Activated T-cell treated with anti-CD3 and anti-CD28 coated beads, Interleukin-2, amount 50 U/mL, for 72 hours (primary cell): ENCODE data around the gene AQP9. TPM values are rescaled to one million over a fixed set of nuclear protein-coding genes. Genes with fewer than 3 reads are reported as not detected.

Experiments used
- ATAC-seq, 2 donors: fragments of 150-1000 bp; cut with Tn5 transposase; replicated peaks in 1 of 2; 2 replicates each; pipeline ENCODE4 v1.10.0; 2021; ENCODE audit warnings: moderate library complexity in 2 of 2, mild to moderate bottlenecking in 1 of 2
- DNase-seq, 2 donors: peaks; one replicate each; pipeline ENCODE4 v3.0.0; 2021 to 2022; ENCODE audit warnings: mixed read lengths in 1 of 2
- H3K27ac Mint-ChIP-seq: one replicate; pipeline ENCODE4 v1.8.0; 2022; ENCODE audit warnings: mild to moderate bottlenecking, moderate library complexity, mixed read lengths
- H3K27me3 Mint-ChIP-seq: one replicate; pipeline ENCODE4 v1.8.0; 2022; ENCODE audit warnings: low read depth, mixed read lengths
- H3K36me3 Mint-ChIP-seq, 2 donors: one replicate each; pipeline ENCODE4 v1.8.0; 2022; ENCODE audit warnings: mixed read lengths in 2 of 2, mild to moderate bottlenecking in 1 of 2; ENCODE audit not compliant: insufficient read depth in 2 of 2
- H3K4me1 Mint-ChIP-seq: one replicate; pipeline ENCODE4 v1.8.0; 2022; ENCODE audit warnings: low read depth, mixed read lengths
- H3K4me3 Mint-ChIP-seq, 2 donors: one replicate each; pipeline ENCODE4 v1.8.0; 2022; ENCODE audit warnings: mild to moderate bottlenecking in 2 of 2, mixed read lengths in 2 of 2, moderate library complexity in 2 of 2
- H3K9me3 Mint-ChIP-seq, 2 donors: one replicate each; pipeline ENCODE4 v1.8.0; 2022; ENCODE audit warnings: mixed read lengths in 2 of 2
- total RNA-seq, 2 donors: library from RNA; stranded (reverse); gene quantifications; one replicate each; pipeline ENCODE4 v1.2.3, GENCODE V29; 2022

The AQP9 gene
- total RNA-seq, 2 donors from 2014 or later: 0.36 to 0.56 TPM

GRCh38 chr15:58119016-58119415 is 19.2 kb upstream of the AQP9 start:
- DNase-seq (no peak), ATAC-seq (no peak)
- H3K4me3 Mint-ChIP-seq: no peak overlapping the region
- peaks cover 28% of the 10 kb centered on the region for H3K27me3 Mint-ChIP-seq
- H3K9me3 Mint-ChIP-seq: no peaks in the 10 kb centered on the region
- H3K4me1 Mint-ChIP-seq: no peaks in the 10 kb centered on the region
- no peak overlapping the region for H3K27ac Mint-ChIP-seq
- no peaks in the 10 kb centered on the region for H3K36me3 Mint-ChIP-seq

- no peak for ATAC-seq
- Mint-ChIP-seq H3K36me3 (peaks cover 0 to 3% of the 10 kb centered on the region in 2 donors), H3K9me3 (no peaks in the 10 kb centered on the region), H3K4me1 (no peaks in the 10 kb centered on the region), H3K4me3 (no peak overlapping the region), H3K27ac (no peak overlapping the region), H3K27me3 (peaks cover 15% of the 10 kb centered on the region)
- no peak for DNase-seq
Measured at GRCh38 chr15:58124585-58124984, 13.6 kb upstream of the AQP9 start.

DNA sequence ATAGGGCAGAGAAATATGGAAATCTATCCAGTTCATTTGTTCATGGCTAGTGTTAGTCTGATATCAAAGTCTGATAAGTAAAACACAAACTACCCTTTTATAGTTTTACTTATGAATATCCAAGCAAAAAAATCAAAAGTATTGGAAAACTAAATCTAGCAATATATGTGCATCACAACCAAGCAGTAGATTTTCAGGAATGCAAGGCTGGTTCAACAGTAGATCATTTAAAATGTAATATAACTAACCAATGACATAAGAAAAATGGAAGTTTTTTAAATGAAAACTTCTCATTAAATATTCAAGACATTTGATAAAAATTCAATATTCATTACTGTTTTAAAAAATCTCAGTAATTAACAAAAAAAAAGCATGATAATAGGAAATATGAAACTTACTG is 12.8 kb upstream of the AQP9 start:
- H3K9me3 Mint-ChIP-seq: no peaks in the 10 kb centered on the region
- peaks cover 13% of the 10 kb centered on the region for H3K27me3 Mint-ChIP-seq
- H3K4me3 Mint-ChIP-seq: no peak overlapping the region
- H3K27ac Mint-ChIP-seq: no peak overlapping the region
- peaks cover 0 to 3% of the 10 kb centered on the region in 2 donors for H3K36me3 Mint-ChIP-seq
- no peak for DNase-seq
- no peak for ATAC-seq
- H3K4me1 Mint-ChIP-seq: no peaks in the 10 kb centered on the region

- DNase-seq (no peak), ATAC-seq (no peak)
- H3K4me3 Mint-ChIP-seq: no peak overlapping the region
- peaks cover 11% of the 10 kb centered on the region for H3K4me1 Mint-ChIP-seq
- no peak overlapping the region for H3K27ac Mint-ChIP-seq
- no peaks in the 10 kb centered on the region for H3K36me3 Mint-ChIP-seq
- peaks cover 17% of the 10 kb centered on the region for H3K27me3 Mint-ChIP-seq
- no peaks in the 10 kb centered on the region for H3K9me3 Mint-ChIP-seq
Measured at GRCh38 chr15:58134886-58135285, 3.3 kb upstream of the AQP9 start.

DNA sequence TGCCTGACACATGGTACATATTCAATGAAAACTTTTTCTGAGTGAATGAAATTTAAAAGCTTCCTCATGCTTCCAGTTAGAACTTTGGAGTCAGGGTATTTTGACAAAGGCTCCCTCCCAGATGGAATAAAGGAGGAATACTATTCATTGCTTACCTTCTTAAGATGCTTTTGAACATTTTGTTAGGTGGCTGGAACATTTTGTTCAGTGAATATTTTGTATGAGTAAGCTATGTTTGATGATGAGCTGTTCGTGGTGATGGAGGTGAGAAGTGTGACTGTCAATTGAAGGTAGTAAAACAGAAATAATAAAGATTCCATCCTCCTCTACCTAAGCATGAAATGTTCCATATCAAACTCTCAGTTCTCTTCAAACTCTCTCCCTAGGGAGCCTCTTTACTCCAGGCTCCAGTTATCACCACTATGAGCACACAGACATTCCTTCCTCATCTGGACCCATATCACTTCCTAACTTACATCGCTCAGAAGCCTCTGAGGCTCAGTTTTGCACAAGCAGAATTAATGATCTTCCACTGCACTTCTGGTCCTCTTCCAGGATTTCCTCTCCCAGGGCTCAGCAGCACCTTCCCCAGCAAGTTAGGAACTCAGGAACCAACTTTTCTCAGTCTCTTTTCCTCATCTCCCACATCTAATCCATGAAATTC is 2.5 kb upstream of the AQP9 start:
- no peak overlapping the region for H3K4me3 Mint-ChIP-seq
- H3K4me1 Mint-ChIP-seq: peaks cover 11% of the 10 kb centered on the region
- ATAC-seq (no peak), DNase-seq (no peak)
- H3K36me3 Mint-ChIP-seq: no peaks in the 10 kb centered on the region
- no peaks in the 10 kb centered on the region for H3K9me3 Mint-ChIP-seq
- no peak overlapping the region for H3K27ac Mint-ChIP-seq
- peaks cover 17% of the 10 kb centered on the region for H3K27me3 Mint-ChIP-seq

GRCh38 chr15:58136731-58137130 is 1.4 kb upstream of the AQP9 start:
- Mint-ChIP-seq H3K27ac (no peak overlapping the region), H3K4me3 (no peak overlapping the region), H3K4me1 (peaks cover 11% of the 10 kb centered on the region), H3K36me3 (no peaks in the 10 kb centered on the region), H3K27me3 (peaks cover 20% of the 10 kb centered on the region), H3K9me3 (no peaks in the 10 kb centered on the region)
- DNase-seq (no peak), ATAC-seq (no peak)

GRCh38 chr15:58137686-58138085 is 495 bp upstream of the AQP9 start:
- no peaks in the 10 kb centered on the region for H3K36me3 Mint-ChIP-seq
- peak overlapping the region; percentile 15 for H3K27ac Mint-ChIP-seq
- DNase-seq (no peak), ATAC-seq (peak; percentile 53 to 78)
- peaks cover 11% of the 10 kb centered on the region for H3K4me1 Mint-ChIP-seq
- H3K4me3 Mint-ChIP-seq: peak overlapping the region in 1 of 2 donors; percentile 2
- H3K27me3 Mint-ChIP-seq: peaks cover 30% of the 10 kb centered on the region
- no peaks in the 10 kb centered on the region for H3K9me3 Mint-ChIP-seq

DNA sequence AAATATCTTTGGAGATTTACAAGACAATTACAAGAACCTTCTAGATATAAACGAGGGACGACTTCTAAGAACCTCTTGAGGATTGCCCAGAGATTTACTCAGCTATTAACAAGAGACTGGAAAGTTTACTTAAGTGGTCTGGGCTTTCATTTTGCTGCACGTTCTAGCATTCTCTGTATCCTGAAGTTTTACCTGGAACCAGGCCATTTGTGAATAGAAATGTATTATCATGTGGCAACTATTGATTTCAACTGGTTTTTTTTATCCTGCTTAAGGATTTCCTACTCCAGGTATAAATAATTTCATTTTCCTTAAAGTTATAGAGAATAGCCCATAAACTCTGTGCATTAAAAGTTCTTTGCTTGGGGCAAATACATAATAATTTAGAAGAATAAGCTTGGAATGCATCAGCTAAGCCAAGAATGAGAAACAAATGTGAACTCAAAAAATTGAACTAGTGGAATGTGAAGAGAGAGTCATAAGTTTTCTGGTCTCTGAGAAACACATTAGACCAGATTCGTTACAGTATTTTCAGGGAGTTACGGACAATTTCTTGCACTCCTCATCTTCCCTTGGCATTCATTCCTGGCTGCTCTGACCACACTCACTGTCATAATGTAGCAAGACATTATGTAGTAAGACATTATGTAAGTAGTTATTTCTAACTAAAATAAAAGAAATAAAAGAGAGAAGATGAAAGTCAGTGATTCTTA is 1.3 kb downstream of the AQP9 start:
- H3K27ac Mint-ChIP-seq: no peak overlapping the region
- ATAC-seq: no peak
- peaks cover 30% of the 10 kb centered on the region for H3K27me3 Mint-ChIP-seq
- H3K9me3 Mint-ChIP-seq: no peaks in the 10 kb centered on the region
- H3K36me3 Mint-ChIP-seq: no peaks in the 10 kb centered on the region
- H3K4me1 Mint-ChIP-seq: peaks cover 11% of the 10 kb centered on the region
- no peak overlapping the region for H3K4me3 Mint-ChIP-seq
- DNase-seq: no peak

DNA sequence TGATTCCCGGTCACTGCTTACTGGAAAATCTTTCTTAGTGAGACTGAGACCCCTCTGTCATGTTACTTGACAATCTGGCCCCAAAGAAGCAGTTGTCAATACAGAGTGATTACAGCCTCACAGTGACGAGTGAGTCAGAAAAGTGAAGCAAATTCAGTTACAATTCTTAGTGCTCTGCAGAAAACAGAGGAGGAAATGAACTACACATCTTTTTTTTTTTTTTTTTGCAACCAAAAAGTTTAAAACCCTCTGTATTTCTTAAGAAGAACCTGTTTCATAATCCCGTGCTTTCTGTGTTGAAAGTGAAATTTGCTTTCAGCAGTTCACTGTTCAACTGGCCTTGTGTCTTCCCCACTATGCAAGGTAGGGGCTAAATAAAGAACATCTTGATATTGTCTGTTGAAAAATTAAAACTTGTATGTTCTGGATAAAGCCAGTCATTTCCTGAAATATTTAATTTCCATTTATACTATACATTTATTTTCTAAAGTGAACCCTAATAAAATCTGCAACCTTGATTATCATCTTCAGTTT is 1.9 kb downstream of the AQP9 start:
- H3K9me3 Mint-ChIP-seq: no peaks in the 10 kb centered on the region

GRCh38 chr15:58141894-58142293 is 3.7 kb downstream of the AQP9 start:
- DNase-seq: no peak
- Mint-ChIP-seq H3K36me3 (no peaks in the 10 kb centered on the region), H3K4me3 (no peak overlapping the region), H3K4me1 (no peaks in the 10 kb centered on the region), H3K27ac (no peak overlapping the region), H3K27me3 (peaks cover 25% of the 10 kb centered on the region), H3K9me3 (no peaks in the 10 kb centered on the region)
- ATAC-seq: no peak

More for the DNA sequence above, 1.9 kb downstream of the AQP9 start:
- Mint-ChIP-seq H3K36me3 (no peaks in the 10 kb centered on the region), H3K27me3 (peaks cover 27% of the 10 kb centered on the region), H3K4me3 (no peak overlapping the region), H3K27ac (peak overlapping the region; percentile 8), H3K4me1 (peaks cover 11% of the 10 kb centered on the region)
- peak; percentile 41 to 43 for ATAC-seq
- DNase-seq: no peak

GRCh38 chr15:58142827-58143461 is 4.8 kb downstream of the AQP9 start:
- DNase-seq: no peak
- ATAC-seq: no peak
- Mint-ChIP-seq H3K27ac (no peak overlapping the region), H3K4me1 (no peaks in the 10 kb centered on the region), H3K9me3 (no peaks in the 10 kb centered on the region), H3K36me3 (no peaks in the 10 kb centered on the region), H3K27me3 (peaks cover 25% of the 10 kb centered on the region), H3K4me3 (no peak overlapping the region)

DNA sequence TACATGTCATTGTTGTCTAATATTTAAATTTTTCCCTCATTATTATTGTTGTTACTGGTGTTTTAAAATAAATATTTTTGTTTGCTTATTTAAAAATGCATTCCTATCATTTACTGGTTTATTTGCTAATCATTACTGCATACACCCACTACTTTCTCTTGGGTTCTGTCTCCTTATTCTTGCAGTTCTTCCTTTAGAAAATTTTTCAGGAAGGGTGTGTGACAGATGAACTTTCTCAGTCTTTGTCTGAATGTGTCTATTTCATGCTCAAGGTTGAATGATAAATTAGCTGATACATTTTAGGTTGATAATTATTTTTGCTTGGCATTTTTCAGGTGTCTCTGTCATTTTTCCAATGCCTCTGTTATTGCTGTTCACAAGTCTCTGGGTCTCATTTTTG is 7.4 kb downstream of the AQP9 start:
- ATAC-seq: no peak
- H3K36me3 Mint-ChIP-seq: no peaks in the 10 kb centered on the region
- no peak for DNase-seq
- H3K27ac Mint-ChIP-seq: no peak overlapping the region
- H3K4me1 Mint-ChIP-seq: no peaks in the 10 kb centered on the region
- no peak overlapping the region for H3K4me3 Mint-ChIP-seq
- H3K27me3 Mint-ChIP-seq: peaks cover 25% of the 10 kb centered on the region
- H3K9me3 Mint-ChIP-seq: no peaks in the 10 kb centered on the region

- Mint-ChIP-seq H3K27me3 (peaks cover 25% of the 10 kb centered on the region), H3K36me3 (no peaks in the 10 kb centered on the region), H3K4me1 (no peaks in the 10 kb centered on the region), H3K9me3 (no peaks in the 10 kb centered on the region), H3K27ac (no peak overlapping the region), H3K4me3 (no peak overlapping the region)
- ATAC-seq (no peak), DNase-seq (no peak)
Measured at GRCh38 chr15:58146211-58146610, 8.0 kb downstream of the AQP9 start.
